GDM1 (cell line): ENCODE measurements around the gene MUC21.
"Not testable (repeated sequence)": the region's sequence is repeated elsewhere in the genome, so short reads cannot be mapped to it uniquely, and the experiment has no call there.

ENCODE experiments used
- DNase-seq: peaks from one replicate; lab custom pipeline; 2025; lab: John Stamatoyannopoulos, UW

Gene MUC21

GRCh38 chr6:30969171-30969570 lies 14.3 kb upstream of the MUC21 start:
- not testable (repeated sequence) for DNase-seq

- DNase-seq, result no peak
Measured at GRCh38 chr6:30970946-30971345, 12.6 kb upstream of the MUC21 start.

GRCh38 chr6:30972816-30973215 lies 10.7 kb upstream of the MUC21 start:
- DNase-seq, result no peak

GRCh38 chr6:30974490-30975252 lies 8.8 kb upstream of the MUC21 start:
- DNase-seq, result no peak

- DNase-seq, result no peak
Measured at GRCh38 chr6:30979141-30979540, 4.4 kb upstream of the MUC21 start.

- no peak for DNase-seq
Measured at GRCh38 chr6:30979690-30980089, 3.8 kb upstream of the MUC21 start.

GRCh38 chr6:30981942-30982772 lies 1.4 kb upstream of the MUC21 start:
- no peak for DNase-seq

GRCh38 chr6:30985490-30985889 lies 2.0 kb downstream of the MUC21 start:
- no peak for DNase-seq

- DNase-seq, result no peak
Measured at GRCh38 chr6:30987304-30987703, 3.8 kb downstream of the MUC21 start.

GRCh38 chr6:30988209-30988825 lies 4.8 kb downstream of the MUC21 start:
- DNase-seq, result no peak

GRCh38 chr6:30990422-30991086 lies 7.0 kb downstream of the MUC21 start:
- DNase-seq, result no peak

GRCh38 chr6:30991891-30992290 lies 8.4 kb downstream of the MUC21 start:
- DNase-seq, result no peak

GRCh38 chr6:30997301-30997700 lies 13.8 kb downstream of the MUC21 start:
- no peak for DNase-seq

GRCh38 chr6:30998785-30999184 lies 15.3 kb downstream of the MUC21 start:
- DNase-seq, result no peak

GRCh38 chr6:31000067-31000860 lies 16.7 kb downstream of the MUC21 start:
- DNase-seq, result not testable (repeated sequence)

GRCh38 chr6:31001281-31001888 lies 17.9 kb downstream of the MUC21 start:
- no peak for DNase-seq

- no peak for DNase-seq
Measured at GRCh38 chr6:31002471-31002870, 19.0 kb downstream of the MUC21 start.

GRCh38 chr6:31004794-31005193 lies 21.3 kb downstream of the MUC21 start:
- DNase-seq, result no peak

- DNase-seq, result no peak
Measured at GRCh38 chr6:31005249-31006020, 21.9 kb downstream of the MUC21 start.

GRCh38 chr6:31007694-31008093 lies 24.2 kb downstream of the MUC21 start:
- DNase-seq, result no peak
